Activated CD8-positive, alpha-beta memory T cell treated with anti-CD3 and anti-CD28 coated beads, Interleukin-2, amount 10 ng/mL, durations not matched to agents 7 days and 5 days (primary cell): Measurements from ENCODE around the gene CGB5. TPM values are rescaled to one million over a fixed set of nuclear protein-coding genes. Genes with fewer than 3 reads are reported as not detected.
"Not testable (repeated sequence)": the region's sequence is repeated elsewhere in the genome, so short reads cannot be mapped to it uniquely, and the experiment has no call there.

ENCODE experiments used
- ATAC-seq: fragments of 150-1000 bp; cut with Tn5 transposase; one replicate; pipeline ENCODE4 v1.10.0; 2021; ENCODE audit warnings: moderate library complexity
- CTCF ChIA-PET: fragments of 350-600 bp; sonication (Branson Sonifier 250); formaldehyde crosslinking; loops from one replicate; lab custom pipeline; 2021; ENCODE audit warnings: antibody characterized with exemption; lab: Charles Lee
- DNase-seq: peaks from one replicate; pipeline ENCODE4 v3.0.0-alpha.2; 2020
- H3K27ac Mint-ChIP-seq: one replicate; pipeline ENCODE4 v1.8.0; 2021; ENCODE audit warnings: mild to moderate bottlenecking, mixed read lengths
- H3K27me3 Mint-ChIP-seq: one replicate; pipeline ENCODE4 v1.8.0; 2021; ENCODE audit warnings: mixed read lengths
- H3K36me3 Mint-ChIP-seq: one replicate; pipeline ENCODE4 v1.8.0; 2021; ENCODE audit warnings: mild to moderate bottlenecking, mixed read lengths
- H3K4me1 Mint-ChIP-seq: one replicate; pipeline ENCODE4 v1.8.0; 2021; ENCODE audit warnings: mixed read lengths
- H3K4me3 Mint-ChIP-seq: one replicate; pipeline ENCODE4 v1.8.0; 2021; ENCODE audit warnings: mild to moderate bottlenecking, moderate library complexity, mixed read lengths
- H3K9me3 Mint-ChIP-seq: one replicate; pipeline ENCODE4 v1.8.0; 2022; ENCODE audit warnings: low read depth, mixed read lengths
- total RNA-seq, 2 experiments: library from RNA; stranded (reverse); gene quantifications; one replicate each; pipeline ENCODE4 v1.2.3, GENCODE V29; 2021

The CGB5 gene
- total RNA-seq, 2 experiments from 2014 or later: not detected

- DNase-seq (no peak), ATAC-seq (no peak)
- CTCF ChIA-PET: interaction anchor here (0.9 to 1.3 kb wide), 3 partner anchors 29 to 45 kb away, joined by 3 to 4 read pairs (median 4); partner anchors contain the start of gene LIN7B
- H3K27ac Mint-ChIP-seq: no peak overlapping the region
- no peak overlapping the region for H3K4me3 Mint-ChIP-seq
- peaks cover 5% of the 10 kb centered on the region for H3K36me3 Mint-ChIP-seq
- peaks cover 3% of the 10 kb centered on the region for H3K9me3 Mint-ChIP-seq
- peaks cover 80% of the 10 kb centered on the region for H3K27me3 Mint-ChIP-seq
- H3K4me1 Mint-ChIP-seq: peaks cover 10% of the 10 kb centered on the region
Measured at GRCh38 chr19:49069026-49069425, 25.4 kb downstream of the CGB5 start.

DNA sequence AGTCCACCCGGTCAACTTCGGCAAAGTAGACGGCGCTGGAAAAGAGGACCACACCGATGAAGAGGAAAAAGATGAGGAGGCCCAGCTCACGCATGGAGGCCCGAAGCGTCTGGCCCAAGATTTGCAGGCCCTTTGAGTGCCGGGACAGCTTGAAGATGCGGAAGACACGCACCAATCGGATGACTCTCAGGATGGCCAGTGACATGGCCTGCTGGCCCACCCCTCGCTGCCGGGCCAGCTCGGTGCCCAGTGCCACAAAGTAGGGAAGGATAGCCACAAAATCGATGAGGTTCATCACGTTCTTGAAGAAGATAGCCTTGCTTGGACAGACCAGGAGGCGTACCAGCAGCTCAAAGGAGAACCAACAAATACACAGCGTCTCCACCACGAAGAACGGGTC, 26.8 kb downstream of the CGB5 start:
- Mint-ChIP-seq H3K4me3 (no peak overlapping the region), H3K9me3 (peaks cover 3% of the 10 kb centered on the region), H3K4me1 (peaks cover 10% of the 10 kb centered on the region), H3K27ac (no peak overlapping the region), H3K36me3 (peaks cover 5% of the 10 kb centered on the region), H3K27me3 (peaks cover 77% of the 10 kb centered on the region)
- CTCF ChIA-PET: interaction anchor here (0.7 to 1.3 kb wide), 4 partner anchors 10 to 39 kb away, joined by 3 to 4 read pairs (median 3); partner anchors contain the start of gene CGB2
- DNase-seq (no peak), ATAC-seq (no peak)

DNA sequence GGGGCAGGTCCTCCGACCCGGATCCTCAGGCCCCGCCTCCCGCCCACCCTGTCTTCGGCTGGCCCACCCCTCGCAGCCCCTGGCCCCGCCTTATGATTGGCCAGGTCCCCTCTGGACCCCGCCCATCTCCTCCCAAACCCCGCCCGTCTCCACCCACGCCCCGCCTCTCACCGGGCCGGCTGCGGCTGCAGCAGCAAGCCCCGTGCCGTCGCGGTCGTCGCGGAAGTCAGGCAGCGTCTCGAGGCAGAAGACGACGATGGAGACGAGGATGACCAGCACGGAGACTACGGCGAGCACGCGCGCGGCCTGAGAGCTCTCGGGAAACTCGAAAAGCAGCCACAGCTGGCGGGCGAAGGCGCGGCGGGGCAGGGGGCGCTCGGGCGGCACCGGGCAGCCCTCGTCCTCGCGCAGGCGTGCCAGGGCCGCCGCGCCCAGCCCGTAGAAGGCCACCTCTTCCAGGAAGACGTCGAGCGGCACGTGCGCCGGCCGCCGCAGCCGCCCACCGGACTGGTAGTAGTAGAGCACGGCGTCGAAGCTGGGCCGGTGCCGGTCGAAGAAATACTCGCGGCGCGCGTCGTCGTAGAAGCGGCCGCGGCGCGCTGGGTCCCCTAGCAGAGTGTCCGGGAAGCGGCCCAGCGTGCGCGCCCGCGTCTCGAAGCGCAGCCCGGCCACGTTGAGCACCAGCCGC, 28.4 kb downstream of the CGB5 start:
- CTCF ChIA-PET: no interaction called here
- Mint-ChIP-seq H3K27me3 (peaks cover 61% of the 10 kb centered on the region), H3K27ac (no peak overlapping the region), H3K4me1 (peaks cover 10% of the 10 kb centered on the region), H3K4me3 (no peak overlapping the region), H3K36me3 (peaks cover 5% of the 10 kb centered on the region), H3K9me3 (peaks cover 3% of the 10 kb centered on the region)
- DNase-seq (no peak), ATAC-seq (no peak)

DNA sequence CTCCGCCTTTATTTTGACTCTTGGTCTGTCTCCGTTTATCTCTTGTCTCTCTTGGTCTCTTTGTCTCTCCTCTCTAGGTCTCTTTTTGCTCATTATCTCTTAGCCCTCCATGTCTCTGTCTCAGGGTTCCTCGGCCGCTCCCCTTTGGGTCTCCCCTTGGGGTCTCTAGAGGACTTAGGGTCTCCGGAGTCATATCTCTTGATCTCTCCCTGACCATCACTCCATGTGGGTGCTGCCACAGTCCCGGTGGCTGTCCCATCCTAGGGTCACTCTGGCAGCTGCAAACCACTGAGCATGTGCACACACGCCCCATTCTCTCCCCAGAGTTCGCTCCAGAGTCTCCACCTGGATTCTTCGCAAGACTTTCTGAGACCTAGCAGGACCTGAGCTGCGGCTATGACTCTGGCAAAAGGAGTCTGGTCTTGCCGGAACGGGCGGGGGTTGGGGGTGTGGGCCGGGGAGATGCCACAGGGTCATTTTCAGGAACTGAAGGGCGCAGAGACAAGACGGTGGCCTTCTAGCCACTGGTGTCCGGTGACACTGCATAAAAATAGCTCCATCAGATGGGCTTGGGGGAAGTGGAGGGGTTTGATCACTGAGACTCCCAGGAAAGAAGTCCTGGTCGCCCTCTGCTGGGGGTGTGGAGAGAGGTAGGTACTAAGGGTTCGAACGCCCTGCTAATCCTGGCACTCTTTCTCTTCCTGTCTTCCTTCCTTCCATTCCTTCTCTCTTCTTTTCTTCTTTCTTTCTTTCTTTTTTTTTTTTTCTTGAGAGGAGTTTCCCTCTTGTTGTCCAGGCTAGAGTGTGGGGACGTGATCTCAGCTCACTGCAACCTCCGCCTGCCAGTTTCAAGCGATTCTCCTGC, 30.1 kb downstream of the CGB5 start:
- ATAC-seq: no peak
- no peak for DNase-seq
- CTCF ChIA-PET: interaction anchor here (0.6 to 2.2 kb wide), 7 partner anchors 9 to 80 kb away, joined by 3 to 10 read pairs (median 4); partner anchors contain the start of genes GYS1, NTF4 and RUVBL2
- Mint-ChIP-seq H3K27me3 (peaks cover 46% of the 10 kb centered on the region), H3K27ac (no peak overlapping the region), H3K4me3 (no peak overlapping the region), H3K9me3 (peaks cover 3% of the 10 kb centered on the region), H3K36me3 (peaks cover 5% of the 10 kb centered on the region), H3K4me1 (peaks cover 10% of the 10 kb centered on the region)

- peaks cover 36% of the 10 kb centered on the region for H3K27me3 Mint-ChIP-seq
- H3K4me3 Mint-ChIP-seq, H3K9me3 Mint-ChIP-seq, H3K27ac Mint-ChIP-seq, ATAC-seq, H3K4me1 Mint-ChIP-seq, H3K36me3 Mint-ChIP-seq: not testable (repeated sequence)
- CTCF ChIA-PET: interaction anchor here (1.2 to 2.2 kb wide), 8 partner anchors 15 to 124 kb away, joined by 3 to 10 read pairs (median 4); a partner anchor contains a TSS
- DNase-seq: peak; percentile 56
Measured at GRCh38 chr19:49074869-49075268, 31.2 kb downstream of the CGB5 start.

GRCh38 chr19:49080392-49080791, 36.7 kb downstream of the CGB5 start:
- Mint-ChIP-seq H3K27me3 (no peaks in the 10 kb centered on the region), H3K36me3 (no peaks in the 10 kb centered on the region), H3K4me1 (peaks cover 6% of the 10 kb centered on the region), H3K4me3 (no peak overlapping the region), H3K9me3 (no peaks in the 10 kb centered on the region), H3K27ac (no peak overlapping the region)
- DNase-seq: no peak
- ATAC-seq: no peak
- CTCF ChIA-PET: interaction anchor here (1.7 kb wide), 1 partner anchor 18 kb away, joined by 6 read pairs; no protein-coding TSS in a partner anchor

DNA sequence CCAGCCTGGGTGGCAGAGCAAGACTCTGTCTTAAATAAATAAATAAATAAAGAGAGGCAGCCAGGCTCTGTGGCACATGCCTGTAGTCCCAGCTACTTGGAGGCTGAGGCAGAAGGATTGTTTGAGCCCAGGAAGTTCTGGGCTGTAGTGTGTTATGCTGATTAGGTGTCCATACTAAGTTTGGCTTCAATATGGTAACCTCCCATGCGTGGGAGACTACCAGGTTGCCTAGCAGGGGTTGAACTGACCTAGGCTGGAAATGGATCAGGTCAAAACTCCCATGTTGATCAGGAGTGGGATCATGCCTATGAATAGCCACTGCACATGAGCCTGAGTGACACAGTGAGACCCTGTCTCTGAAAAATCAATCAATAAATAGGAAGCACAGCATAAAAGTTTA, 37.6 kb downstream of the CGB5 start:
- DNase-seq (no peak), ATAC-seq (no peak)
- H3K36me3 Mint-ChIP-seq: peaks cover 5% of the 10 kb centered on the region
- H3K27me3 Mint-ChIP-seq: no peaks in the 10 kb centered on the region
- H3K27ac Mint-ChIP-seq: no peak overlapping the region
- H3K4me1 Mint-ChIP-seq: peaks cover 7% of the 10 kb centered on the region
- H3K4me3 Mint-ChIP-seq: no peak overlapping the region
- H3K9me3 Mint-ChIP-seq: no peaks in the 10 kb centered on the region
- CTCF ChIA-PET: interaction anchor here (1.0 to 2.0 kb wide), 2 partner anchors 17 to 24 kb away, joined by 4 to 7 read pairs; partner anchors contain the start of gene CGB7

DNA sequence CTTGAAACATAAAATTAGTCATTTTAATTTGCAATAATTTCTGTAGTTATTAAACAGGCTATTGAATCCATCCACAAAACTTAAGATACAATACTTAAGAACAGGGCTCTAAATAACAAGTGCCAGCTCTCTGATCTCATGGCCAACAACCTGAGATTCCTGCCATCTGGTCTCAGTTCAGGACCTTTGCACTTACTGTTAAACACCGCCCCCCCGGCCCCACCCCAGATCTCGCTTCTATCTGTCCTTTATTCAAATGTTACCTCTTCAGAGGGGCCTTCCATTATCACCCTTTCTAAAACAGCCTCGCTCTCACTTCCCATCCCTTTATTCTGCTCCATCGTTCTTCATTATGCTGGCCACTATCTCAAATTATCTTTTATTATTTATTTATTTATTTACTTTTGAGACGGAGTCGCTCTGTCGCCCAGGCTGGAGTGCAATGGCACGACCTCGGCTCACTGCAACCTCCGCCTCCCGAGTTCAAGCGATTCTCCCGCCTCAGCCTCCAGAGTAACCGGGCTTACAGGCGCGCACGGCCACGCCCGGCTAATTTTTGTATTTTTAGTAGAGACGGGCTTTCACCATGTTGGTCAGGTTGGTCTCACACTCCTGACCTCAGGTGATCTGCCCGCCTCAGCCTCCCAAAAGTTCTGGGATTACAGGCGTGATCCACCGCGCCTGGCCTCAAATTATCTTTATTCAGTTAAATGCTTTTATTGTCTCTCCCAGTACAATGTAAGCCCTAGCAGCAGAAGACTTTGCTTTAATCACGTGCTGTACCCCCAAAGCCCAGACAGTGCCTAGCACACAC, 40.8 kb downstream of the CGB5 start:
- no peak for DNase-seq
- Mint-ChIP-seq H3K9me3 (no peaks in the 10 kb centered on the region), H3K36me3 (peaks cover 24% of the 10 kb centered on the region), H3K4me1 (peaks cover 26% of the 10 kb centered on the region), H3K27me3 (no peaks in the 10 kb centered on the region), H3K4me3 (peak overlapping the region; percentile 94), H3K27ac (peak overlapping the region; percentile 90)
- CTCF ChIA-PET: interaction anchor here (0.7 to 1.4 kb wide), 2 partner anchors 13 to 633 kb away, joined by 3 to 5 read pairs; no protein-coding TSS in a partner anchor
- no peak for ATAC-seq

GRCh38 chr19:49085020-49085867, 41.6 kb downstream of the CGB5 start, which contains the start of gene SNRNP70:
TSS of gene SNRNP70 (plus strand) at chr19:49085451. CDS start at chr19:49086415, 964 bp downstream.
- H3K27me3 Mint-ChIP-seq: no peaks in the 10 kb centered on the region
- peaks cover 30% of the 10 kb centered on the region for H3K4me1 Mint-ChIP-seq
- peak within 1 kb of the TSS; percentile 94 for H3K4me3 Mint-ChIP-seq
- peak; percentile 99 for DNase-seq
- peaks cover 26% of the 10 kb centered on the region for H3K36me3 Mint-ChIP-seq
- peak; percentile 95 for ATAC-seq
- H3K27ac Mint-ChIP-seq: peak within 1 kb of the TSS; percentile 90
- CTCF ChIA-PET: interaction anchor here (2.4 to 3.9 kb wide), 2 partner anchors 12 to 21 kb away, joined by 6 to 34 read pairs; no protein-coding TSS in a partner anchor
- no peaks in the 10 kb centered on the region for H3K9me3 Mint-ChIP-seq

- Mint-ChIP-seq H3K4me3 (peak overlapping the region; percentile 94), H3K4me1 (peaks cover 36% of the 10 kb centered on the region), H3K9me3 (no peaks in the 10 kb centered on the region), H3K36me3 (peaks cover 32% of the 10 kb centered on the region), H3K27ac (peak overlapping the region; percentile 90), H3K27me3 (no peaks in the 10 kb centered on the region)
- CTCF ChIA-PET: interaction anchor here (2.4 to 3.9 kb wide), 2 partner anchors 12 to 20 kb away, joined by 6 to 34 read pairs; no protein-coding TSS in a partner anchor
- no peak for DNase-seq
- ATAC-seq: no peak
Measured at GRCh38 chr19:49085868-49086232, 42.2 kb downstream of the CGB5 start.

DNA sequence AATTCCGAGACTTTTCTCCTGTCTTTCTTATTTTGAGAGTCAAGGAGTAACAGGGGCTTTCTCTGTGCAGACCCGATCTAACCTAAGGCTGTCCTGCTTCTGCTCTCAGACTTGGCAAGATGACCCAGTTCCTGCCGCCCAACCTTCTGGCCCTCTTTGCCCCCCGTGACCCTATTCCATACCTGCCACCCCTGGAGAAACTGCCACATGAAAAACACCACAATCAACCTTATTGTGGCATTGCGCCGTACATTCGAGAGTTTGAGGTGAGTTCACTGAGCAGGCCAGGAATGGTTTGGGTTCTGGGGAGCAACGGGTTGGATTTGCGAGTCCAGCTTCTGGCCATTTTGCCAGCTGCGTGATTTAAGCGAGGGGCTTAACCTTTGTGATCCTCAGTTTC, 42.6 kb downstream of the CGB5 start:
- H3K27ac Mint-ChIP-seq: peak overlapping the region; percentile 90
- ATAC-seq (no peak), DNase-seq (no peak)
- CTCF ChIA-PET: interaction anchor here (2.4 to 3.9 kb wide), 2 partner anchors 11 to 20 kb away, joined by 6 to 34 read pairs; no protein-coding TSS in a partner anchor
- peaks cover 35% of the 10 kb centered on the region for H3K36me3 Mint-ChIP-seq
- H3K4me1 Mint-ChIP-seq: peaks cover 38% of the 10 kb centered on the region
- no peaks in the 10 kb centered on the region for H3K9me3 Mint-ChIP-seq
- H3K27me3 Mint-ChIP-seq: no peaks in the 10 kb centered on the region
- H3K4me3 Mint-ChIP-seq: peak overlapping the region; percentile 94
